ENCODE data around the gene ENOX1.
A peak's percentile ranks its signal among the peaks of the same experiment; 100 is the strongest.

The ENOX1 gene

DNA sequence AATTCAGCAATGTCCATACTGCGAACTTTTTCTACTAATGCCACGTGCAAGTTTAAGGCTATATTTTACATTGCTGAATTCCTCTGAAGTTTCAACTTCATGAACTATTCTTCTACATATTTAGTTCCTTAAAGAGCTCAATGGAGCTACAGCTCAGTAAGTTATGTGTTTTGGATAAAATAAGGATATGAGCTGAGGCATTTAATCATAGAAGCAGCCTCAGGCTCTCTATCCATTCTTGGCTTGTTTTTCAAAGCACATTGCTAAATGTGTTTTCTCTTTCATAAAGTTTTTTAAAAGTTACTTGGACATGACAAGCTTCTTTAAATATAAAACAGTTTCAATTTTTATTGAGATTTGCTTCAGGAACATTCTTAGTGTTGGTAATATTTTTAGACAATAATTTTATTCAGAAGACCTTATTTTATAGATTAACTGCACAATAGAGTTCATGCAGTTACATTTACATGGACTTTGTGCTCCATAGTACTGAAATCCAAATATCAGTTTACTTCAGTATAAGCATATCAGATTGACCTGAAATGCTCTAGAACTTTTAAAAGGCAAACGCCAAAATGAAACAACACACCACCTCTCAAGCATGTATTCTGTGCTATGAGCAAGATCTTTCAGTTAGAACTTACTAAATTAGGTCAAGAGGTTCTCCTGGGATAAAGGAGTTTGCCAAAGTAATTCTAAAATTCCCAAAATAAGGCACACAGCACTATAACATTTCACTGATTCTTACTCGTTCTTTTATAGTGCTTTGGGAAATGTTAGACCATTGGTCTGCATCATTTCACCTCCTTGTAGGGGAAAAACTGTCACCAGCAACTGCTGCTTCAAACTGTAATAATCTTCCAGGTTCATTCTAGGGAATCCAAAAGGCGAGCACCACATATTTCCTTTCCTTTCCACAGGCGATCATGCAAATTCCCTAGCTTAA, 275.5 kb downstream of the ENOX1 start:
- Mint-ChIP-seq H3K4me1 (no peaks in the 10 kb centered on the region), H3K4me3 (no peak overlapping the region), H3K9me3 (no peaks in the 10 kb centered on the region), H3K27ac (no peak overlapping the region), H3K27me3 (no peaks in the 10 kb centered on the region), H3K36me3 (no peaks in the 10 kb centered on the region)
- no peak for ATAC-seq

DNA sequence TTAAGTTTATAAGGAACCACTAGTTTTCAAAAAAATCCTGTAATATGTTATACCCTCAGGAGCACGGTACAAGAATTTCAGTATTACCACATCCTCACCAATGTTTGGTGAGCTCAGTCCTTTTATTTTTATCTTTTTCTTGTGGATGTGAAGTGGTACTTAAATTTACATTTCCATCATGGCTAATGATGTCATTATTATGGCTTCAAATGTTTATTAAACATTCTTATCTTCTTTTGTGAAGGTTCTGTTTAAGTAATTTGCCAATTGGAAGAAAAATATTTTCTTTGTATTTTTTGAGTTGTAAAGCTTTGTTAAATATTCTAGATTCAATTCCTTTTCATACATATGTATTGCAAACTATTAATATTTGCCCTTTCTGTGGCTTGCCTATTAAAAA, 291.0 kb downstream of the ENOX1 start:
- no peaks in the 10 kb centered on the region for H3K36me3 Mint-ChIP-seq
- H3K27me3 Mint-ChIP-seq, result peaks cover 27% of the 10 kb centered on the region
- no peak for ATAC-seq
- H3K4me3 Mint-ChIP-seq, result no peak overlapping the region
- H3K4me1 Mint-ChIP-seq, result no peaks in the 10 kb centered on the region
- no peak overlapping the region for H3K27ac Mint-ChIP-seq
- peaks cover 8% of the 10 kb centered on the region for H3K9me3 Mint-ChIP-seq

DNA sequence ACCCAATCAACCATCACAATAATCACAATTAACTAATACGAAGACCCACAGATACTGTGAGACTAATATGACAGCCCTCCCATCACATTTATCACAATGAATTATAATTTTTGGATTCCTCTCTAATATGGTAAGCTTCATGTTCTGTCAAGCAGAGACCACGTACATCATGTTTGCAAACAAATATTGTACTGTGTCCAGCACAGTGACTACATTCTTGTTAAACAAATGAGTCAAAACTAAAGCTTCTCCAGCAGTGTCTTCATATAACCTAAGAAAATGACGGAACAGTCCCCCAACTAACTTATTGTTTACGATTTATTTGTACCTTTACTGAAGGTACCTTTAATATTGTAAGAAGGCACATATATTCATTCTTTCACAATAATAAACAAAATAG, 292.6 kb downstream of the ENOX1 start:
- Mint-ChIP-seq H3K4me3 (no peak overlapping the region), H3K27ac (no peak overlapping the region), H3K27me3 (peaks cover 13% of the 10 kb centered on the region), H3K36me3 (no peaks in the 10 kb centered on the region), H3K4me1 (no peaks in the 10 kb centered on the region), H3K9me3 (peaks cover 2% of the 10 kb centered on the region)
- no peak for ATAC-seq

DNA sequence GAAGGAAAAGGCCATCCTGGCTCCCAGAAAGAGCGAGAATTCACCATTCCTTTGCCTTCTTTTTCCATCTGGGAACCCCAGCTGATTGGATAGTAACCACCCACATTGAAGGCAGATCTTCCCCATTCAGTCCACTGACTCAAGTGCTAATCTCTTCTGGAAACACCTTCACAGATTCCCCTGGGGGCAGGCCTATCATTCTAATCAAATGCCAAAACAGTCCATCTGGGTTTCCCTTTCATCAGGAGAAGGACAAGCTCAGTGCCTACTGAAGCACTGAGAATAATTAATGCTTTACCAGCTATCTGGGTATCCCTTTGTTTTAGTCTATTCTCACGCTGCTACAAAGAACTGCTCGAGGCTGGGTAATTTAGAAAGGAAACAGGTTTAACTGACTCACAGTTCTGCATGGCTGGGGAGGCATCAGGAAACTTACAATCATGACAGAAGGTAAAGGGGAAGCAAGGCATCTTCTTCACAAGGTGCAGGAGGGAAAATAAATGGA, 293.2 kb downstream of the ENOX1 start:
- ATAC-seq, result no peak
- Mint-ChIP-seq H3K27me3 (peaks cover 11% of the 10 kb centered on the region), H3K4me3 (no peak overlapping the region), H3K27ac (no peak overlapping the region), H3K36me3 (no peaks in the 10 kb centered on the region), H3K4me1 (no peaks in the 10 kb centered on the region), H3K9me3 (peaks cover 2% of the 10 kb centered on the region)

DNA sequence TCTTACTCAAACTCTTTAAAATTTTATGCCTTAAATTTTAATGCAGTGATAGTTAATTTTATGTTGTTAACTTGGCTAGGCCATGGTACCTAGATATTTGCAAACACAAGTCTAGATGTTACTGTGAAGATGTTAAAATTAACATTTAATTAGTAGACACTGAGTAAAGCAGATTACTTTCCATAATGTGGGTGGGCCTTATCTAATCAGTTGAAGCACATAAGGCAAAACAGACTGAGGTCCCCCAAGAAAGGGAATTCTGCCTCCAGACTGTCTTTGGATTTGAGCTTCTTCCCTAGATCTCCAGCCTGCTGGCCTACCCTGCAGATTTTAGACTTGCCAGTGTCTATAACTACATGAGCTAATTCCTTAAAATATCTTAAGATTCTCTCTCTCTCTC, 294.0 kb downstream of the ENOX1 start:
- ATAC-seq, result no peak
- peaks cover 11% of the 10 kb centered on the region for H3K27me3 Mint-ChIP-seq
- H3K27ac Mint-ChIP-seq, result no peak overlapping the region
- H3K4me3 Mint-ChIP-seq, result no peak overlapping the region
- H3K9me3 Mint-ChIP-seq, result peaks cover 2% of the 10 kb centered on the region
- no peaks in the 10 kb centered on the region for H3K36me3 Mint-ChIP-seq
- H3K4me1 Mint-ChIP-seq, result no peaks in the 10 kb centered on the region

DNA sequence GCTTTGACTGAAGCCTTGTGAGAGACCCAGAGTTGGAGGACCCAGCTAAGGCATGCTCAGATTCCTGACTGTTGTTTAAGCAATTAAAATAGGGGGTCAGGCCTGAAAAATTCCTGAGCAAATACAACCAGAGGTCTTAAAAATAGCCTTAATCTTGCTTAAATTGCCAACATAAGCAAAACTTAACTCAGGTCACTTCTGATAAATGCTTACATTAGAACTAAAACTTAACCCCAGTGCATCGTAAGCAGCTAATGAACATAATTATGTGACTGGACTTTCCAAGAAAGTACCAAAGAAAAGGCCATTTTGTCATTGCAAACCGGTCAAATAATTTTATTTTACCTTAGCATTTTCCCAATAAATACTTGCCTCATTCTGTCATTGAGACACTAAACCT, 294.5 kb downstream of the ENOX1 start:
- H3K27me3 Mint-ChIP-seq, result peaks cover 11% of the 10 kb centered on the region
- no peak for ATAC-seq
- H3K27ac Mint-ChIP-seq, result no peak overlapping the region
- no peak overlapping the region for H3K4me3 Mint-ChIP-seq
- H3K9me3 Mint-ChIP-seq, result peaks cover 2% of the 10 kb centered on the region
- no peaks in the 10 kb centered on the region for H3K4me1 Mint-ChIP-seq
- H3K36me3 Mint-ChIP-seq, result no peaks in the 10 kb centered on the region

DNA sequence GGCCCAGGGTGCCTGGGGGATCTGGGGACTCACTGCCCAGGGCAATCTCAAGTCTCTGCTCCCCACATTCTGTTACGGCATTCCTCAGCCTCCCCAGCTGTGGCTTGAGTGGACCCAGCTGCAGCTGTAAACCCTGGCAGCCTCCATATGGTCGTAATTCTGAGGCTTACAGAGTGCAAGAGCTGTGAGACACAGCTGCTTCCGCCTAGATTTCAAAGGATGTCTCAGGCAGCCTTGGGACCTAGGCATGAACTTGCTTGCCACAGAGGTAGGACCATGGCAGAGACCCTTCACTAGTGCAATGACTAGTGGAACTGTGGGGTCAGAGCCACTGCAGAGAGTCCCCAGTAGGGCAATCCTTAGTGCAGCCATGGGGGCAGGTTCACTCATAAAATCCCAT, 297.5 kb downstream of the ENOX1 start:
- no peaks in the 10 kb centered on the region for H3K27me3 Mint-ChIP-seq
- no peaks in the 10 kb centered on the region for H3K36me3 Mint-ChIP-seq
- H3K4me3 Mint-ChIP-seq, result no peak overlapping the region
- H3K4me1 Mint-ChIP-seq, result no peaks in the 10 kb centered on the region
- no peak overlapping the region for H3K27ac Mint-ChIP-seq
- peaks cover 2% of the 10 kb centered on the region for H3K9me3 Mint-ChIP-seq
- ATAC-seq, result peak; percentile 25

DNA sequence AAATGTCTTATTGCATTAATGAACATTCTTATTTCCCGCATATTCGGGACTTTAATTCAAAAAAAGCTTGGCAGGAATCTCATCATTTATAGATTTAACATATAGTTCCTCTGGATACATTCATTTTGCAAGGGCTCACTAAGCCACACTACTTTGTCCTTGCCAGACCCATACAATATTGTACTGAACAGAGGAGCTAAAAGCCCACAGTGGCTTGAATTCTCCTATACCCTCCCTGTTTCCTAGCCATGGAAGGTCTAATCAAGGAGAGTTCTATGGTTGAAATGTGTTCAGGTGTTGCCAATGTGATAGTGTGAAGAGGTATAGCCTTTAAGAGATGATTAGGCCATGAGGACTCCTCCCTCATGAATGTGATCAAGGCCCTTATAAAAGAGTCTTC, 298.9 kb downstream of the ENOX1 start:
- H3K9me3 Mint-ChIP-seq, result peaks cover under 1% of the 10 kb centered on the region
- H3K27ac Mint-ChIP-seq, result no peak overlapping the region
- H3K4me3 Mint-ChIP-seq, result no peak overlapping the region
- H3K4me1 Mint-ChIP-seq, result no peaks in the 10 kb centered on the region
- ATAC-seq, result no peak
- no peaks in the 10 kb centered on the region for H3K27me3 Mint-ChIP-seq
- no peaks in the 10 kb centered on the region for H3K36me3 Mint-ChIP-seq

DNA sequence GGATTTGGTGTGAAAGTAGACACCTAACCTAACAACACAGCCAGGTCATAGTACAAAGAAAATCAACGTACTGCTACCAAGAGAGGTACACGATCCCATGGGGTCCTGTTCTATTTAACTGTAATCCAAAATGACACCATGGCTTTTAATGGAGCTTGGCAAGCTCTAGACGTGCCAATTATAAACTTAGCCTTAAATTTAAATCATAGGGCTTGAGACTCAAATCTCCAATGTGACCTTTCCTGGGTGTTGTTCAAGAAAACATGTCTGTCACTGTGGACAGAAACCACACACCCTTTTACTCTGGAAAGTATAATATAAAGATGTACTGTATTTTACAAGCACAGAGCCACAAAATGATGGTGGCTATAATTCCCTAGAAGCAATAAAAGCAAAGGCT, 299.3 kb downstream of the ENOX1 start:
- Mint-ChIP-seq H3K27ac (no peak overlapping the region), H3K9me3 (no peaks in the 10 kb centered on the region), H3K36me3 (no peaks in the 10 kb centered on the region), H3K27me3 (no peaks in the 10 kb centered on the region), H3K4me3 (no peak overlapping the region), H3K4me1 (no peaks in the 10 kb centered on the region)
- no peak for ATAC-seq

DNA sequence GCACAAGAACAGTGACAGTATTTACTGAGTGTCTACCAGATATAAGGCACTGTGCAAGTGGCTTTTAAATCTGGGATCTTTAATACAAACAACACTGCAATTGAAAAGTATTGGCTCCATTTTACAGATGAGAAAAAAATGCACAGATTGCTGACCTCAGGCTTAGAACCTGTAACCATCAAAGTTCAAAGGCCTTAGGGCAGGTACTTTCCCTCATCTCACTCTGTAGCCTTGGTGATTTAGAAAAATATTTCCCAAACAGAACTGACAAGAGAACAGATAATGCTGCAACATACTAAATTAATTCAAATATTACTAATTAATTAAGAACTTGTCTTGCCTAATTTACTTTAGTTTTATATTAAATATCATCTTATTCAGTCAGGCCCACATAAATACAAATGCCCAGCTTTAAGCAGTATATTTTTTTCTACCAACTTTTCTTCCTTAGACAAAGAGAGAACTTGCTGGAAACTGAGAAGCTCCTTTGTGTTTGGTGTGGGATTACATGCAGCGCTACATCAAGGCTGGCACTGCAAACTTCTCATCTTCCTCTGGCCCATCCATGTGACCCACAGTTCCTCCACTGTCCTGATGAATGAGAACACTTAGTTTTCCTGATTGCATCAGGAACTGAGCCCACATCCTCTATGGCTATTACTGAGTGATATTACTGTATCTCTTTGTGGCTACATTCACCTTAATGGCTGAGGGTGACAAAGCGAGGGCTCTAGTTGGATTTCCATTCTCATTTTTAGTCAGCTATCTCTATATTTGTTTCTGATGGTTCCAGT, 302.1 kb downstream of the ENOX1 start:
- no peak for ATAC-seq
- H3K36me3 Mint-ChIP-seq, result no peaks in the 10 kb centered on the region
- no peaks in the 10 kb centered on the region for H3K4me1 Mint-ChIP-seq
- no peak overlapping the region for H3K27ac Mint-ChIP-seq
- no peaks in the 10 kb centered on the region for H3K9me3 Mint-ChIP-seq
- no peak overlapping the region for H3K4me3 Mint-ChIP-seq
- no peaks in the 10 kb centered on the region for H3K27me3 Mint-ChIP-seq

DNA sequence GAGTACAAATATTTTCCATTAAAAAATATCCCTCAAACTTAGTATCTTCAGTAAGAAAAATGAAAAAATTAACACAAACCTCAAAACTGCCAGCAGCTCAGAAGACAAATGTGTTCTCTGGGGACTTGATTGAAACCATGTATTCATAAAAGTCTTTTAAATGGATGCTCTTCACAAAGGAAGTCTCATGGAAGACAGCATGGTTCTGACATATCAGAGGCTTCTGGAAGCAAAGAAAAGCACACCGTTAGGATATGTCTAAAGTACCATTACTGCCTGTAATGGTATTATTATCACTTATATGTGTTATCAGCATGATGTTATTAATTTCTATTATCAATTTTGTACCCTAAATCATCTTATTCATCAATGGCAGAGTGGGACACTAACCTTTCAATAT, 302.8 kb downstream of the ENOX1 start:
- no peak overlapping the region for H3K27ac Mint-ChIP-seq

DNA sequence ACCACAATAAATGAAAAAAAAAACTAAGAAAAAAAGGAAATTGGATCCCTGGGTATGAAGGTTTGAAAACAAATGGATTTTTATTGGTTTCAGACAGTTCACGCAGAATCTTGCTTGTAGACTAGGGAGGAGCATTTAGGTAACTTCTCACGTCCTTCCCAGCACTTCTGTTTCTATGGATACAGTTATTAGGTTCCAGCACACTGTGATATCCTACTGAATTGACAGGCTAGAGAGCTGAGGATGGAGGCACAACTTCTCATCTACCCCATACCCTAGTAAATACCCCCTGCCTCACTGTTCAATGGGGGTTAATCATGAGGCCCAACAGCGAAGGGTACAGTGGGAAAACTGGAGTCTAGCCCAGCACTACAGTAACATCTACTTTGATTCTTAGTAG, 304.1 kb downstream of the ENOX1 start:
- no peak overlapping the region for H3K27ac Mint-ChIP-seq
- H3K4me3 Mint-ChIP-seq, result no peak overlapping the region
- H3K36me3 Mint-ChIP-seq, result no peaks in the 10 kb centered on the region
- H3K27me3 Mint-ChIP-seq, result no peaks in the 10 kb centered on the region
- ATAC-seq, result no peak
- H3K9me3 Mint-ChIP-seq, result no peaks in the 10 kb centered on the region
- H3K4me1 Mint-ChIP-seq, result no peaks in the 10 kb centered on the region

More for the DNA sequence above, 302.8 kb downstream of the ENOX1 start:
- ATAC-seq, result no peak
- no peaks in the 10 kb centered on the region for H3K4me1 Mint-ChIP-seq
- H3K36me3 Mint-ChIP-seq, result no peaks in the 10 kb centered on the region
- H3K4me3 Mint-ChIP-seq, result no peak overlapping the region
- no peaks in the 10 kb centered on the region for H3K9me3 Mint-ChIP-seq
- H3K27me3 Mint-ChIP-seq, result no peaks in the 10 kb centered on the region

DNA sequence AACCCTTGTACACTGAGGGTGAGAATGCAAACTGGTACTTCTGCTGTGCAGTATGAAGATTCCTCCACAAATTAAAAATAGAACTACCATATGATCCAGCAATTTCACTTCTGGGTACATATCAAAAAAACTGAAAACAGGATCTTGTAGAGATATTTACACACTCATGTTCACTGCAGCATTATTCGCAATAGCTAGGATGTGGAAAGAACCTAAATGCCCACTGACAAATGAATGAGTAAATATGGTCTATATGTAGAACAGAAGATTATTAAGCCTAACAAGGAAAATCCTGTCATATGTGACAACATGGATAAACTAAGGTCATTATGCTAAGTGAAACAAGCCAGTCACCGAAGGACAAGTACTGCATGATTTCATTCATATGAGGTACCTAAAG, 304.7 kb downstream of the ENOX1 start:
- Mint-ChIP-seq H3K27me3 (no peaks in the 10 kb centered on the region), H3K36me3 (no peaks in the 10 kb centered on the region), H3K27ac (no peak overlapping the region), H3K9me3 (no peaks in the 10 kb centered on the region), H3K4me3 (no peak overlapping the region), H3K4me1 (no peaks in the 10 kb centered on the region)
- ATAC-seq, result no peak

DNA sequence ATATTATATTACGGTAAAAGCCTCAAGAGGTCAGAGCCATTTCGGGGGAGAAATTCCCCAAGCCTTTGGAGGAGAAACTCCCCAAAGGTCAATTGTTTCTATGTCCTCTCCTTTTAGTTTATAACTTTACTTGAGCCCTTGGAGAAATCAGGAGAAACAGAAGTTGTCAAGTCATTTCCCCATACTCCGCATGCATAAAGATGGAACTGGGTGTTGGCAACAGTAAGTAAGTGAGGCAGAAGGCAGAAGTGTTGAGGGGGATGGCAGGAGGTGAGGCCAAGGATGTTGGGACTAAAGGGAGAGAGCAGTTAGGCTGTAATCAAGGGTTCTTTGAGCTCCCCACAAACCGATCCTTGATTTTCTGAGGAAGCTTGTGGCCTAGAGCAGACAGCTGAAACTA, 307.9 kb downstream of the ENOX1 start:
- Mint-ChIP-seq H3K27me3 (no peaks in the 10 kb centered on the region), H3K4me1 (no peaks in the 10 kb centered on the region), H3K4me3 (no peak overlapping the region), H3K27ac (no peak overlapping the region), H3K9me3 (no peaks in the 10 kb centered on the region), H3K36me3 (no peaks in the 10 kb centered on the region)
- ATAC-seq, result no peak

DNA sequence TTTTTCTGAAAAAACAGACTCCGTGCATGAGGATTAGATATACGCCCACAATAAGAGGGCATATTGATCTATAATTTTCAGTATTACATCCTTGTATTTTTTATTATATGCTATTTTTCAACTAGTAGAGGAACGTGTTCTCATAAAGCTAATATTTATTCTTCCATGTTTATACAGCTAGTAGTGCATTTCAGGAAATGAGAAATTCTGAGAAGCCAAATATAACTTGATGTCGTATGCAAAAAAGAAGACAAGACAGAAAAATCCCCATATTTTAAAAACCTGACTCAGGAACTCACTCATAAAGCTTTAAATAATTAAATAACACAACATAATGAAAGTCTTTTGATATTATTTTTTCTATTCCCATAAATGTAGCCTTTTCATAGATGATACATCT, 308.6 kb downstream of the ENOX1 start:
- H3K4me1 Mint-ChIP-seq, result no peaks in the 10 kb centered on the region
- H3K27ac Mint-ChIP-seq, result no peak overlapping the region
- H3K4me3 Mint-ChIP-seq, result no peak overlapping the region
- H3K36me3 Mint-ChIP-seq, result no peaks in the 10 kb centered on the region
- no peak for ATAC-seq
- no peaks in the 10 kb centered on the region for H3K27me3 Mint-ChIP-seq
- no peaks in the 10 kb centered on the region for H3K9me3 Mint-ChIP-seq

DNA sequence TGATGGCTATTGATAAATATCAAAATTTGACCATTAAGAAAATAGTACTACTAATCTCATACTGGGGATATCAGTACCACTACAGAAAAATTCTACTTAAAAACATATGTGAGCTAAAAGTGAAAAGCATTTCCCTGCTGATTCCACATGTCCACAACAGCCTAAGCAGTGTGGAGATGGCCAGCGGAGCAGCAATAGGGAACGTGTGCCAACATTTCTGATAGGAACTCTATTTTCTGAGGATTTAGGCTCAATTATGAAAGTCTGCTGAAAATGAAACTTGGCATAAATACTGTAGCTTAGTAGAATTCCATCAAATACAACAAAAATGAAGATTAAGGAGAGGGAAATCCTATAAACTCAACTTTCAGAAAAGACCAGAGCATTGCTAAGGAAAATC, 311.6 kb downstream of the ENOX1 start:
- Mint-ChIP-seq H3K9me3 (no peaks in the 10 kb centered on the region), H3K27ac (no peak overlapping the region), H3K27me3 (no peaks in the 10 kb centered on the region), H3K36me3 (no peaks in the 10 kb centered on the region), H3K4me3 (no peak overlapping the region), H3K4me1 (no peaks in the 10 kb centered on the region)
- ATAC-seq, result no peak
